A549 (cell line): ENCODE data around the gene TFAP2E.

Experiments used
- CBX2 ChIP-seq: fragments of 200-600 bp; sonication (generic); IDR thresholded peaks from 2 replicates; pipeline ENCODE4 v1.6.1; 2016; ENCODE audit warnings: low read depth, mild to moderate bottlenecking, borderline replicate concordance
- CHD4 ChIP-seq: fragments of 200-600 bp; sonication (generic); IDR thresholded peaks from 2 replicates; pipeline ENCODE4 v1.6.1; 2016; ENCODE audit warnings: antibody characterized with exemption, mild to moderate bottlenecking, borderline replicate concordance
- CTCF ChIP-seq: fragments of >200 bp; sonication (Bioruptor Twin); formaldehyde crosslinking; IDR thresholded peaks from 3 replicates; pipeline ENCODE4 v1.5.1; 2016
- ELK1 ChIP-seq: fragments of 150-350 bp; IDR thresholded peaks from 2 replicates; pipeline ENCODE4 v1.6.1; 2014; ENCODE audit warnings: low read depth, mild to moderate bottlenecking, low read length
- EP300 ChIP-seq, 2 experiments: fragments of >200 bp; sonication (Bioruptor Twin); formaldehyde crosslinking; IDR thresholded peaks; 2 replicates in 1 of 2; 3 replicates in 1 of 2; pipeline ENCODE4 v1.6.1; 2016 to 2017
- MAX ChIP-seq: IDR thresholded peaks from 2 replicates; pipeline ENCODE4 v1.6.1; 2012
- MYC ChIP-seq: IDR thresholded peaks from 2 replicates; pipeline ENCODE4 v1.6.1; 2012; ENCODE audit warnings: mild to moderate bottlenecking, inconsistent platforms, low read length, improper control_type of control experiment, borderline replicate concordance
- SMC3 ChIP-seq: fragments of >200 bp; sonication (Bioruptor Twin); formaldehyde crosslinking; IDR thresholded peaks from 3 replicates; pipeline ENCODE4 v1.6.1; 2018; ENCODE audit warnings: inconsistent platforms
- SREBF2 ChIP-seq: fragments of 450-650 bp; IDR thresholded peaks from 2 replicates; pipeline ENCODE4 v1.6.1; 2014; ENCODE audit warnings: mild to moderate bottlenecking, moderate library complexity
- ZNF302 ChIP-seq: fragments of 250-450 bp; sonication (Bioruptor Pico); IDR thresholded peaks from 2 replicates; pipeline ENCODE4 v1.9.0; 2021; ENCODE audit warnings: inconsistent platforms, mild to moderate bottlenecking, moderate library complexity

- TF ChIP-seq SMC3 (no peak), ZNF302 (CRISPR knock-in tag) (no peak), EP300 (IDR thresholded peaks at IDR 0.05) (no peak), MYC (no peak), CTCF (no peak), CHD4 (no peak), ELK1 (no peak), MAX (no peak), CBX2 (no peak), SREBF2 (no peak)
These were observed 20.1 kb downstream of the TFAP2E start for GRCh38 chr1:35592991-35593769.
